Mammary epithelial cell (primary cell): ENCODE data around the gene ANKRD55.

Experiments used
- CTCF ChIP-seq, 2 donors: IDR thresholded peaks in 1 of 2; conservative IDR thresholded peaks in 1 of 2; 2 replicates each; pipeline ENCODE4 v1.5.1; 2011 to 2012; ENCODE audit warnings: inconsistent platforms in 2 of 2, low read length in 2 of 2, mild to moderate bottlenecking in 2 of 2, control low read depth in 1 of 2, low read depth in 1 of 2; ENCODE audit not compliant: insufficient read depth in 1 of 2; ENCODE audit errors: extremely low read depth in 1 of 2
- EZH2 ChIP-seq: IDR thresholded peaks from 2 replicates; pipeline ENCODE4 v1.6.1; 2012; ENCODE audit warnings: low read length, inconsistent platforms, borderline replicate concordance

GRCh38 chr5:56115589-56115988 is 117.5 kb downstream of the ANKRD55 start:
- TF ChIP-seq CTCF (conservative IDR thresholded peaks at IDR 0.05 in 1 of 2, IDR thresholded peaks at IDR 0.05 in 1 of 2; ENCODE audit: extremely low read depth in 1 of 2, insufficient read depth in 1 of 2, low read depth in 1 of 2, low read length in 2 of 2) = no peak
- TF ChIP-seq EZH2 = no peak
